Caco-2 (cell line): Measurements from ENCODE around the gene ZSWIM9. TPM values are rescaled to one million over a fixed set of nuclear protein-coding genes. Genes with fewer than 3 reads are reported as not detected.

Experiments
- BruUV-seq: library from RNA; stranded (reverse); fragments of 400-500 nt; replicated peaks from 2 replicates; lab custom pipeline; 2021; lab: Mats Ljungman, UMichigan
- CTCF ChIA-PET: fragments of 300-600 bp; sonication (Branson Sonifier 250); formaldehyde crosslinking; loops from one replicate; lab custom pipeline; 2022; ENCODE audit warnings: antibody characterized with exemption; lab: Charles Lee
- POLR2A ChIA-PET: fragments of 300-600 bp; sonication (Branson Sonifier 250); formaldehyde crosslinking; loops from one replicate; lab custom pipeline; 2022; ENCODE audit warnings: antibody characterized with exemption; lab: Charles Lee
- DNase-seq, 2 experiments: peaks; one replicate each; pipeline versions ENCODE4 v3.0.0 to v3.0.0-alpha.2; 2020 to 2022
- H3K27me3 ChIP-seq: replicated peaks from 2 replicates; pipeline ENCODE4 v1.6.0; 2011; ENCODE audit warnings: low read length; ENCODE audit not compliant: control insufficient read depth, insufficient read depth
- H3K36me3 ChIP-seq: 2 replicates; pipeline ENCODE4 v1.5.1; 2011; ENCODE audit warnings: low read length; ENCODE audit not compliant: control insufficient read depth, insufficient read depth
- H3K4me1 ChIP-seq: fragments of 250-450 bp; sonication (Bioruptor Pico); 2 replicates; pipeline ENCODE4 v1.5.1; 2020; ENCODE audit warnings: mild to moderate bottlenecking
- H3K4me3 ChIP-seq: 2 replicates; pipeline ENCODE4 v1.5.1; 2011; ENCODE audit warnings: low read depth, mild to moderate bottlenecking, control low read depth, low read length
- H3K9me3 ChIP-seq: fragments of 250-450 bp; sonication (Bioruptor Pico); 2 replicates; pipeline ENCODE4 v1.5.1; 2020; ENCODE audit warnings: mild to moderate bottlenecking, moderate library complexity
- H3K27ac Mint-ChIP-seq: one replicate; pipeline ENCODE4 v1.8.0; 2022; ENCODE audit warnings: mixed read lengths; ENCODE audit not compliant: unreplicated experiment
- H3K27me3 Mint-ChIP-seq: one replicate; pipeline ENCODE4 v1.8.0; 2022; ENCODE audit warnings: mixed read lengths; ENCODE audit not compliant: insufficient read depth, unreplicated experiment
- H3K36me3 Mint-ChIP-seq: one replicate; pipeline ENCODE4 v1.8.0; 2022; ENCODE audit warnings: mild to moderate bottlenecking, mixed read lengths; ENCODE audit not compliant: insufficient read depth, unreplicated experiment
- H3K4me1 Mint-ChIP-seq: one replicate; pipeline ENCODE4 v1.8.0; 2022; ENCODE audit warnings: low read depth, mixed read lengths; ENCODE audit not compliant: unreplicated experiment
- H3K4me3 Mint-ChIP-seq: one replicate; pipeline ENCODE4 v1.8.0; 2022; ENCODE audit warnings: mild to moderate bottlenecking, moderate library complexity, mixed read lengths; ENCODE audit not compliant: unreplicated experiment
- H3K9me3 Mint-ChIP-seq: one replicate; pipeline ENCODE4 v1.8.0; 2022; ENCODE audit warnings: mixed read lengths; ENCODE audit not compliant: unreplicated experiment
- intact Hi-C: fragments of 100-400 bp; cut with micrococcal nuclease; formaldehyde crosslinking; loops from one replicate; pipeline ENCODE4 v1.10.0; 2022; ENCODE audit not compliant: unreplicated experiment
- total RNA-seq: library from RNA; stranded (reverse); gene quantifications from 2 replicates; pipeline ENCODE4 v1.2.3, GENCODE V29; 2022
- TF ChIP-seq, protein P1 (sequence below), 2 experiments: fragments of 200-600 bp in 1 of 2; IDR thresholded peaks; 1 replicate in 1 of 2; 2 replicates in 1 of 2; pipeline versions ENCODE4 v1.5.1 to v1.8.0; 2011 to 2022; ENCODE audit warnings: antibody characterized with exemption in 1 of 2, control low read depth in 1 of 2, inconsistent platforms in 1 of 2, low read depth in 1 of 2, low read length in 1 of 2, mild to moderate bottlenecking in 1 of 2, moderate library complexity in 1 of 2; ENCODE audit not compliant: insufficient read depth in 1 of 2, severe bottlenecking in 1 of 2, unreplicated experiment in 1 of 2

The ZSWIM9 gene
- total RNA-seq, 1 experiment from 2014 or later: 4.9 TPM

DNA sequence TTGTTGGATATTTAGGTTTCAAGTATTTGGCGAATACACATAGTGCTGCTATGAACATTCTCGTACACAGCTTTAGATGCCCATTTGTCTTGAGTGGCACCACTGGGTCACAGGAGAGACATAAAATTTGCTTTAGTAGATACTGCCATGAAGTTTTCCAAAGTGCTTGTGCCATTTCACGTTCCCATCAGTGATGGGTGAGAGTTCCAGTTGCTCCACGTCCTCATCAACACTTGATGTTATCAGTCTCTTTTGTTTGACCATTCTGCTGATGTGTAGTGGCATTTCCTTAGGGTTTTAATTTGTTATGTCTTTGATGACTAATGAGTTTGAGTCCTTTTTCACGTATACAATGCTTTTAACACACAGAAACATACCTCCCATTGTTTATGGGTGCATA, 11.0 kb downstream of the ZSWIM9 start:
- no peak overlapping the region for H3K27ac Mint-ChIP-seq
- no peaks in the 10 kb centered on the region for H3K4me1 Mint-ChIP-seq
- no TSS peak for BruUV-seq
- no peaks in the 10 kb centered on the region; the same call in 1 of the 2 replicates for H3K36me3 ChIP-seq
- DNase-seq: no peak
- TF ChIP-seq, protein P1, sequence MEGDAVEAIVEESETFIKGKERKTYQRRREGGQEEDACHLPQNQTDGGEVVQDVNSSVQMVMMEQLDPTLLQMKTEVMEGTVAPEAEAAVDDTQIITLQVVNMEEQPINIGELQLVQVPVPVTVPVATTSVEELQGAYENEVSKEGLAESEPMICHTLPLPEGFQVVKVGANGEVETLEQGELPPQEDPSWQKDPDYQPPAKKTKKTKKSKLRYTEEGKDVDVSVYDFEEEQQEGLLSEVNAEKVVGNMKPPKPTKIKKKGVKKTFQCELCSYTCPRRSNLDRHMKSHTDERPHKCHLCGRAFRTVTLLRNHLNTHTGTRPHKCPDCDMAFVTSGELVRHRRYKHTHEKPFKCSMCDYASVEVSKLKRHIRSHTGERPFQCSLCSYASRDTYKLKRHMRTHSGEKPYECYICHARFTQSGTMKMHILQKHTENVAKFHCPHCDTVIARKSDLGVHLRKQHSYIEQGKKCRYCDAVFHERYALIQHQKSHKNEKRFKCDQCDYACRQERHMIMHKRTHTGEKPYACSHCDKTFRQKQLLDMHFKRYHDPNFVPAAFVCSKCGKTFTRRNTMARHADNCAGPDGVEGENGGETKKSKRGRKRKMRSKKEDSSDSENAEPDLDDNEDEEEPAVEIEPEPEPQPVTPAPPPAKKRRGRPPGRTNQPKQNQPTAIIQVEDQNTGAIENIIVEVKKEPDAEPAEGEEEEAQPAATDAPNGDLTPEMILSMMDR (IDR thresholded peaks at IDR 0.05; ENCODE audit: insufficient read depth in 1 of 2, low read depth in 1 of 2, low read length in 1 of 2, severe bottlenecking in 1 of 2, unreplicated experiment in 1 of 2): no peak
- no peaks in the 10 kb centered on the region for H3K27me3 Mint-ChIP-seq
- no peaks in the 10 kb centered on the region for H3K27me3 ChIP-seq
- CTCF ChIA-PET: no interaction called here
- peaks cover 7% of the 10 kb centered on the region for H3K36me3 Mint-ChIP-seq
- no peak overlapping the region for H3K4me3 ChIP-seq
- POLR2A ChIA-PET: no interaction called here
- H3K9me3 Mint-ChIP-seq: peaks cover 10% of the 10 kb centered on the region
- H3K4me3 Mint-ChIP-seq: no peak overlapping the region
- H3K9me3 ChIP-seq: peaks cover 10% of the 10 kb centered on the region
- H3K4me1 ChIP-seq: peaks cover 7% of the 10 kb centered on the region; the same call in 1 of the 2 replicates
- intact Hi-C loops: no loop called here

DNA sequence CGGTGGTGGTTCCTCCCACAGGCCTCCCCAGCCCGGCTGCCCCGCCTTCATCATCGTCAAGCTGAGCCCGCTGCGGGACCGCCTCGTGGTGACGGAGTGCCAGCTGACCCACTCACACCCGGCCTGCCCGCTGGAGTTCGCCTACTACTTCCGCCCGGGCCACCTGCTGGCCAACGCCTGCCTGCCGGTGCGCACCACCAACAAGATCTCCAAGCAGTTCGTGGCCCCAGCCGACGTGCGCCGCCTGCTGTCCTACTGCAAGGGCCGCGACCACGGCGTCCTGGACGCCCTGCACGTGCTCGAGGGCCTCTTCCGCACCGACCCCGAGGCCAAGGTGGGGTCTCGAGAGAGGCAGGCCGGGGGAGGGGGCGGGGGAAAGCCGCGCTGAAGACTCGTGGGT, 12.0 kb downstream of the ZSWIM9 start:
- Mint-ChIP-seq H3K27ac (no peak overlapping the region), H3K36me3 (peaks cover 7% of the 10 kb centered on the region), H3K4me1 (no peaks in the 10 kb centered on the region), H3K27me3 (no peaks in the 10 kb centered on the region), H3K4me3 (no peak overlapping the region), H3K9me3 (peaks cover 10% of the 10 kb centered on the region)
- no peak overlapping the region for H3K4me3 ChIP-seq
- POLR2A ChIA-PET: no interaction called here
- TF ChIP-seq, protein P1 (IDR thresholded peaks at IDR 0.05; ENCODE audit: insufficient read depth in 1 of 2, low read depth in 1 of 2, low read length in 1 of 2, severe bottlenecking in 1 of 2, unreplicated experiment in 1 of 2): peak in 1 of 2 experiments; percentile 16
- CTCF ChIA-PET: no interaction called here
- H3K27me3 ChIP-seq: no peaks in the 10 kb centered on the region
- H3K36me3 ChIP-seq: no peaks in the 10 kb centered on the region
- BruUV-seq: no TSS peak
- no peak for DNase-seq
- H3K9me3 ChIP-seq: peaks cover 10% of the 10 kb centered on the region
- peaks cover 7% of the 10 kb centered on the region; the same call in 1 of the 2 replicates for H3K4me1 ChIP-seq
- intact Hi-C loops: no loop called here

DNA sequence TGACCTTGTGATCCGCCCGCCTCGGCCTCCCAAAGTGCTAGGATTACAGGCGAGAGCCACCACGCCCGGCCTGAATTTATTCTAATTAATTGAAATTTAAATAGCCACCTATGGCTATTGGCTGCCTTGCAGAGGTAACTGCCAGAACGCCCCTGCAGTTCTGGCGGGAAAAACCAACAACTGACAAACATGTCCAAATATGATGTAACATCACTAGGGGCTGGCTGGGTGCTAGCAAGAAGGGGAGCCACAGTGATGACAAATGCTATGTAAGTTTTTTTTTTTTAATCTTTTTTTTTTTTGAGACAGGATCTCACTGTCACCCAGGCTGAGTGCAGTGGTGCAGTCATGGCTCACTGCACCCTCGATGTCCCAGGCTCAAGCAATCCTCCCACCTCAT, 12.9 kb downstream of the ZSWIM9 start:
- Mint-ChIP-seq H3K27ac (no peak overlapping the region), H3K4me3 (no peak overlapping the region), H3K4me1 (no peaks in the 10 kb centered on the region), H3K9me3 (peaks cover 10% of the 10 kb centered on the region), H3K27me3 (no peaks in the 10 kb centered on the region), H3K36me3 (peaks cover 7% of the 10 kb centered on the region)
- ChIA-PET POLR2A (no interaction called here), CTCF (interaction anchor here (0.6 kb wide), 1 partner anchor 14 kb away, joined by 4 read pairs; no protein-coding TSS in a partner anchor)
- Histone ChIP-seq H3K36me3 (no peaks in the 10 kb centered on the region), H3K9me3 (peaks cover 10% of the 10 kb centered on the region), H3K27me3 (no peaks in the 10 kb centered on the region), H3K4me1 (peaks cover 7% of the 10 kb centered on the region; the same call in 1 of the 2 replicates), H3K4me3 (no peak overlapping the region)
- DNase-seq: no peak
- TF ChIP-seq, protein P1 (IDR thresholded peaks at IDR 0.05; ENCODE audit: insufficient read depth in 1 of 2, low read depth in 1 of 2, low read length in 1 of 2, severe bottlenecking in 1 of 2, unreplicated experiment in 1 of 2): no peak
- no TSS peak for BruUV-seq
- intact Hi-C loops: no loop called here
